K562 (cell line): Measurements from ENCODE around the gene OR2L13. TPM values are rescaled to one million over a fixed set of nuclear protein-coding genes. Genes with fewer than 3 reads are reported as not detected.

Source experiments
- ATAC-seq: fragments of 200-7000 bp; cut with Tn5 transposase; 3 replicates; pipeline ENCODE4 v1.9.1; 2020; ENCODE audit warnings: moderate library complexity
- BruUV-seq: library from RNA; stranded (reverse); fragments of 400-500 nt; replicated peaks from 2 replicates; lab custom pipeline; 2021; lab: Mats Ljungman, UMichigan
- CTCF ChIA-PET: fragments of 300-600 bp; formaldehyde crosslinking; extraction: SDS; loops from one replicate; lab custom pipeline; 2021; ENCODE audit warnings: low intra/inter-chr PET ratio; lab: Yijun Ruan, JAX
- POLR2A ChIA-PET: fragments of 300-600, 350-650 bp; sonication (Branson Sonifier 250); formaldehyde crosslinking; extraction: SDS; loops from one replicate; lab custom pipeline; 2021; ENCODE audit warnings: antibody characterized with exemption, inconsistent platforms; lab: Yijun Ruan, JAX
- DNase-seq, 4 experiments: peaks; one replicate each; pipeline versions ENCODE4 v3.0.0 to v3.0.0-alpha.2; 2011 to 2018; ENCODE audit warnings: low spot score in 3 of 4, mixed read lengths in 3 of 4; ENCODE audit errors: extremely low read depth in 1 of 4
- FAIRE-seq: peaks from 2 replicates; lab custom pipeline; 2011; peaks lifted over from hg19 to GRCh38; lab: Jason Lieb, UNC
- H2AFZ ChIP-seq: 2 replicates; pipeline ENCODE4 v1.6.0; 2011; ENCODE audit warnings: low read depth, low read length, control low read depth, inconsistent platforms
- H3K27ac ChIP-seq: fragments of 200-600 bp; 3 replicates; pipeline ENCODE4 v1.8.0; 2011; ENCODE audit warnings: low read depth, mild to moderate bottlenecking, control low read depth, inconsistent platforms, low read length, moderate library complexity, mixed read lengths; ENCODE audit errors: extremely low read depth
- H3K27me3 ChIP-seq, 2 experiments: fragments of 300-600 bp in 1 of 2; 2 replicates in 1 of 2; 3 replicates in 1 of 2; pipeline versions ENCODE4 v1.6.0 to v1.8.0; 2011; ENCODE audit warnings: inconsistent platforms in 2 of 2, low read length in 2 of 2, mild to moderate bottlenecking in 1 of 2, mixed read lengths in 1 of 2, moderate library complexity in 1 of 2; ENCODE audit not compliant: control insufficient read depth in 2 of 2, insufficient read depth in 2 of 2
- H3K36me3 ChIP-seq: fragments of 300-600 bp; 3 replicates; pipeline ENCODE4 v1.8.0; 2011; ENCODE audit warnings: mild to moderate bottlenecking, low read length, inconsistent platforms; ENCODE audit not compliant: control insufficient read depth, insufficient read depth
- H3K4me1 ChIP-seq, 2 experiments: fragments of 200-600 bp in 1 of 2; replicated peaks in 1 of 2; 2 replicates in 1 of 2; 3 replicates in 1 of 2; pipeline versions ENCODE4 v1.5.1 to v1.8.0; 2011; ENCODE audit warnings: inconsistent platforms in 2 of 2, low read length in 2 of 2, mild to moderate bottlenecking in 1 of 2, mixed read lengths in 1 of 2, moderate library complexity in 1 of 2; ENCODE audit not compliant: control insufficient read depth in 2 of 2, insufficient read depth in 2 of 2
- H3K4me2 ChIP-seq: 2 replicates; pipeline ENCODE4 v1.6.1; 2011; ENCODE audit warnings: low read length, control low read depth, inconsistent platforms, mixed read lengths; ENCODE audit not compliant: insufficient read depth
- H3K4me3 ChIP-seq: fragments of 200-600 bp; sonication (generic), shearing (Covaris generic); 2 replicates; pipeline ENCODE4 v1.5.1; 2016; ENCODE audit warnings: control low read depth, inconsistent platforms
- H3K79me2 ChIP-seq: fragments of 200-600 bp; 3 replicates; pipeline ENCODE4 v1.8.0; 2011; ENCODE audit warnings: low read length, inconsistent platforms; ENCODE audit not compliant: control insufficient read depth, insufficient read depth
- H3K9ac ChIP-seq, 2 experiments: 2 replicates each; pipeline versions ENCODE4 v1.6.0 to v1.6.1; 2011; ENCODE audit warnings: low read depth in 2 of 2, low read length in 2 of 2, control low read depth in 1 of 2, inconsistent platforms in 1 of 2, mild to moderate bottlenecking in 1 of 2, mixed read lengths in 1 of 2; ENCODE audit not compliant: insufficient read depth in 1 of 2
- H3K9me1 ChIP-seq: one replicate; pipeline ENCODE4 v1.6.0; 2011; ENCODE audit warnings: inconsistent platforms, mild to moderate bottlenecking, low read length, moderate library complexity; ENCODE audit not compliant: control insufficient read depth, insufficient read depth
- H3K9me3 ChIP-seq: replicated peaks from 2 replicates; pipeline ENCODE4 v1.5.1; 2011; ENCODE audit warnings: low read depth, low read length, inconsistent platforms; ENCODE audit not compliant: control insufficient read depth, insufficient read depth
- H4K20me1 ChIP-seq: replicated peaks from 2 replicates; pipeline ENCODE4 v1.6.1; 2011; ENCODE audit warnings: low read length, inconsistent platforms, mixed read lengths; ENCODE audit not compliant: control insufficient read depth, insufficient read depth
- DPF2 ChIP-seq: fragments of 450-650 bp; IDR thresholded peaks from 2 replicates; pipeline ENCODE4 v1.6.1; 2016
- HDAC3 ChIP-seq: fragments of 450-650 bp; IDR thresholded peaks from 2 replicates; pipeline ENCODE4 v1.6.1; 2018; ENCODE audit warnings: borderline replicate concordance, mild to moderate bottlenecking, moderate library complexity; ENCODE audit not compliant: partially characterized antibody
- MED1 ChIP-seq: sonication (generic); formaldehyde crosslinking; IDR thresholded peaks from 2 replicates; pipeline ENCODE4 v1.8.1; 2023; ENCODE audit warnings: missing genetic modification reagents, borderline replicate concordance
- MITF ChIP-seq: IDR thresholded peaks from 2 replicates; pipeline ENCODE4 v1.6.1; 2014; ENCODE audit warnings: antibody characterized with exemption
- MTA1 ChIP-seq: fragments of 450-650 bp; IDR thresholded peaks from 2 replicates; pipeline ENCODE4 v1.6.1; 2017; ENCODE audit warnings: borderline replicate concordance
- POLR2AphosphoS2 ChIP-seq: IDR thresholded peaks from 2 replicates; pipeline ENCODE4 v1.6.1; 2012; ENCODE audit warnings: low read length, improper control_type of control experiment
- SETDB1 ChIP-seq: IDR thresholded peaks from one replicate; pipeline ENCODE4 v1.6.1; 2012; ENCODE audit warnings: low read length, control low read depth, inconsistent platforms
- WGBS: fragments of 100-300 bp; shearing (Covaris generic); methylation state at CpG from one replicate; pipeline ENCODE4 v1.1.6; 2016; ENCODE audit warnings: low coverage, mixed read lengths; ENCODE audit not compliant: insufficient coverage; ENCODE audit errors: missing lambda C conversion rate; 5-methylcytosine and 5-hydroxymethylcytosine counted together
- in situ Hi-C: fragments of 300-500 bp; cut with MboI; formaldehyde crosslinking; loops from 4 replicates; pipeline ENCODE4 v1.15.0; 2018; ENCODE audit warnings: inconsistent platforms, mixed read lengths
- intact Hi-C: fragments of 100-400 bp; cut with micrococcal nuclease; formaldehyde crosslinking; loops from 2 replicates; pipeline ENCODE4 v1.14.2; 2022
- polyA plus RNA-seq, 8 experiments: library from polyadenylated mRNA; depleted of rRNA in 4 of 8; stranded (reverse) in 5 of 8; unstranded in 3 of 8; fragments of >200 nt; fragmentation: Nextera tagmentation in 2 of 8; fragmentation: Illumina TruSeq in 1 of 8; extraction: Ambion mirVana in 2 of 8; extraction: Trizol in 1 of 8; gene quantifications; 2 replicates each; pipeline versions ENCODE4 v1.2.1 to v1.2.3, GENCODE V29; 2011 to 2014; ENCODE audit warnings: inconsistent platforms in 1 of 8, missing spikeins in 1 of 8
- total RNA-seq, 7 experiments: library from RNA; depleted of rRNA in 6 of 7; stranded (reverse); fragments of >200 nt in 6 of 7; fragmentation: Illumina TruSeq in 2 of 7; extraction: Trizol in 2 of 7; gene quantifications; 2 replicates each; pipeline versions ENCODE4 v1.2.1 to v1.2.3, GENCODE V29; 2011 to 2021; ENCODE audit warnings: low replicate concordance in 1 of 7

OR2L13 gene
- total and polyA plus RNA-seq, 9 of the 15 experiments (the other 6 are each of a cell fraction or from before 2014, with no cell fraction given) = not detected

- no peak for TF ChIP-seq POLR2AphosphoS2
Observed at GRCh38 chr1:248094884-248095283, at the start of gene OR2L13 (continued).

- Histone ChIP-seq H3K9me1 (no peaks in the 10 kb centered on the region), H3K27ac (no peak overlapping the region), H3K36me3 (no peaks in the 10 kb centered on the region), H3K27me3 (no peaks in the 10 kb centered on the region), H3K4me2 (no peak overlapping the region), H3K9me3 (no peaks in the 10 kb centered on the region)
- intact Hi-C loops (no loop called here), in situ Hi-C loops (no loop called here)
- 3% methylated on average over 5 of the region's 5 CpGs for WGBS
- FAIRE-seq = no peak
- TF ChIP-seq MED1 (CRISPR knock-in tag) = no peak
- TF ChIP-seq HDAC3 = no peak
- no peak for TF ChIP-seq SETDB1
- no peak for TF ChIP-seq MTA1
- TF ChIP-seq DPF2 = no peak
- no peak for TF ChIP-seq MITF
- TF ChIP-seq, all 486 proteins: peak for 0
- POLR2A ChIA-PET = no interaction called here
- DNase-seq = no peak
- ATAC-seq = no peak
- Histone ChIP-seq H3K9ac (no peak overlapping the region), H3K4me1 (no peaks in the 10 kb centered on the region), H2AFZ (no peak overlapping the region), H3K4me3 (no peak overlapping the region), H3K79me2 (no peaks in the 10 kb centered on the region), H4K20me1 (no peaks in the 10 kb centered on the region)
- BruUV-seq = no TSS peak
- CTCF ChIA-PET = no interaction called here
Observed at GRCh38 chr1:248045209-248045608, 49.8 kb upstream of the OR2L13 start.
